Psoas muscle (tissue), 8 donors: Measurements from ENCODE around the gene GATA3. TPM values are rescaled to one million over a fixed set of nuclear protein-coding genes. Genes with fewer than 3 reads are reported as not detected.
A peak's percentile ranks its signal among the peaks of the same experiment; 100 is the strongest.

Experiments
- ATAC-seq, 4 donors: fragments of 200-7000 bp; cut with Tn5 transposase; one replicate each; pipeline ENCODE4 v1.9.1; 2020; ENCODE audit warnings: moderate library complexity in 3 of 4, mild to moderate bottlenecking in 2 of 4
- DNase-seq, 2 donors: peaks; one replicate each; pipeline ENCODE4 v3.0.0-alpha.2; 2020
- H3K27ac ChIP-seq: fragments of 200-600 bp; one replicate; pipeline ENCODE4 v1.8.0; 2022
- H3K27me3 ChIP-seq, 3 donors: fragments of 200-600 bp in 1 of 3; one replicate each; pipeline versions ENCODE4 v1.6.1 to v1.8.0; 2013 to 2022; ENCODE audit warnings: low read length in 2 of 3, mild to moderate bottlenecking in 2 of 3, moderate library complexity in 1 of 3; ENCODE audit not compliant: insufficient read depth in 3 of 3
- H3K36me3 ChIP-seq, 2 donors: fragments of 200-600 bp in 1 of 2; one replicate each; pipeline versions ENCODE4 v1.6.1 to v1.8.0; 2013 to 2022; ENCODE audit warnings: low read depth in 1 of 2, mild to moderate bottlenecking in 1 of 2, moderate library complexity in 1 of 2; ENCODE audit not compliant: insufficient read depth in 1 of 2
- H3K4me1 ChIP-seq: fragments of 200-600 bp; one replicate; pipeline ENCODE4 v1.8.0; 2022
- H3K4me3 ChIP-seq: fragments of 200-600 bp; one replicate; pipeline ENCODE4 v1.8.0; 2022; ENCODE audit warnings: mild to moderate bottlenecking
- H3K9me3 ChIP-seq: fragments of 200-600 bp; one replicate; pipeline ENCODE4 v1.8.0; 2022
- WGBS, 3 donors: extraction: QIAGEN DNeasy Blood & Tissue Kit; methylation state at CpG; one replicate each; pipeline versions ENCODE4 v1.1.6 to v1.1.7; 2013; 5-methylcytosine and 5-hydroxymethylcytosine counted together
- intact Hi-C, 2 donors: fragments of 100-400 bp; cut with DNase I; formaldehyde crosslinking; loops; one replicate each; pipeline versions ENCODE4 v1.11.0 to v1.14.2; 2022
- polyA plus RNA-seq, 3 donors: library from polyadenylated mRNA; stranded (reverse); fragments of 200-250 nt; gene quantifications; one replicate each; pipeline ENCODE4 v1.2.3, GENCODE V29; 2013
- total RNA-seq, 4 donors: library from RNA; stranded (reverse); fragmentation: NEBNext Ultra II Directional in 2 of 4; extraction: Animal tissue kit (Norgen Biotek cat#: 25700) in 2 of 4; gene quantifications; one replicate each; pipeline versions ENCODE4 v1.2.1 to v1.2.4, GENCODE V29; 2021 to 2023
- TF ChIP-seq, protein P1 (sequence below): fragments of 200-600 bp; IDR thresholded peaks from one replicate; pipeline ENCODE4 v1.8.0; 2022; ENCODE audit warnings: antibody characterized with exemption
- donor health status: healthy with polysubstance abuse.
- donor health status: DM: no; HTN: no; CAD: no; lungs with moderate emphysema.
- donor health status: Bipolar disorder and iron deficiency.
- donor health status: healthy.
- donor health status: DM: yes; HTN: yes; CAD: no.
- donor health status: DM: no; HTN: no; CAD: no.
- donor health status: DM: no; HTN: no; CAD: no.
- donor health status: DM: yes; HTN: yes; CAD: no.

The GATA3 gene
- total and polyA plus RNA-seq, 7 donors, result 0.64 to 1.8 (median 0.74) TPM

GRCh38 chr10:8041284-8041991 is 13.1 kb upstream of the GATA3 start:
- ATAC-seq, result no peak

GRCh38 chr10:8041992-8042720 is 12.3 kb upstream of the GATA3 start:
- DNase-seq (no peak), ATAC-seq (no peak)
- intact Hi-C loops, result no loop called here
- Histone ChIP-seq H3K9me3 (no peaks in the 10 kb centered on the region), H3K27ac (no peak overlapping the region), H3K4me1 (peaks cover 9% of the 10 kb centered on the region), H3K36me3 (no peaks in the 10 kb centered on the region), H3K4me3 (no peak overlapping the region), H3K27me3 (peaks cover 8 to 98% (median 53%) of the 10 kb centered on the region in 3 donors)
- TF ChIP-seq, protein P1, sequence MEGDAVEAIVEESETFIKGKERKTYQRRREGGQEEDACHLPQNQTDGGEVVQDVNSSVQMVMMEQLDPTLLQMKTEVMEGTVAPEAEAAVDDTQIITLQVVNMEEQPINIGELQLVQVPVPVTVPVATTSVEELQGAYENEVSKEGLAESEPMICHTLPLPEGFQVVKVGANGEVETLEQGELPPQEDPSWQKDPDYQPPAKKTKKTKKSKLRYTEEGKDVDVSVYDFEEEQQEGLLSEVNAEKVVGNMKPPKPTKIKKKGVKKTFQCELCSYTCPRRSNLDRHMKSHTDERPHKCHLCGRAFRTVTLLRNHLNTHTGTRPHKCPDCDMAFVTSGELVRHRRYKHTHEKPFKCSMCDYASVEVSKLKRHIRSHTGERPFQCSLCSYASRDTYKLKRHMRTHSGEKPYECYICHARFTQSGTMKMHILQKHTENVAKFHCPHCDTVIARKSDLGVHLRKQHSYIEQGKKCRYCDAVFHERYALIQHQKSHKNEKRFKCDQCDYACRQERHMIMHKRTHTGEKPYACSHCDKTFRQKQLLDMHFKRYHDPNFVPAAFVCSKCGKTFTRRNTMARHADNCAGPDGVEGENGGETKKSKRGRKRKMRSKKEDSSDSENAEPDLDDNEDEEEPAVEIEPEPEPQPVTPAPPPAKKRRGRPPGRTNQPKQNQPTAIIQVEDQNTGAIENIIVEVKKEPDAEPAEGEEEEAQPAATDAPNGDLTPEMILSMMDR, result no peak
- 7 to 8% (median 8%) methylated on average over 17 of the region's 17 CpGs for WGBS, 3 donors

More at GRCh38 chr10:8041284-8041991, 13.1 kb upstream of the GATA3 start:
- no peaks in the 10 kb centered on the region for H3K9me3 ChIP-seq
- DNase-seq, result no peak
- TF ChIP-seq, protein P1, result no peak
- H3K36me3 ChIP-seq, result no peaks in the 10 kb centered on the region
- no peak overlapping the region for H3K4me3 ChIP-seq
- peaks cover 9% of the 10 kb centered on the region for H3K4me1 ChIP-seq
- 5 to 9% (median 5%) methylated on average over 10 of the region's 10 CpGs for WGBS, 3 donors
- no peak overlapping the region for H3K27ac ChIP-seq
- H3K27me3 ChIP-seq, result peaks cover 8 to 99% (median 54%) of the 10 kb centered on the region in 3 donors
- intact Hi-C loops, result no loop called here

DNA sequence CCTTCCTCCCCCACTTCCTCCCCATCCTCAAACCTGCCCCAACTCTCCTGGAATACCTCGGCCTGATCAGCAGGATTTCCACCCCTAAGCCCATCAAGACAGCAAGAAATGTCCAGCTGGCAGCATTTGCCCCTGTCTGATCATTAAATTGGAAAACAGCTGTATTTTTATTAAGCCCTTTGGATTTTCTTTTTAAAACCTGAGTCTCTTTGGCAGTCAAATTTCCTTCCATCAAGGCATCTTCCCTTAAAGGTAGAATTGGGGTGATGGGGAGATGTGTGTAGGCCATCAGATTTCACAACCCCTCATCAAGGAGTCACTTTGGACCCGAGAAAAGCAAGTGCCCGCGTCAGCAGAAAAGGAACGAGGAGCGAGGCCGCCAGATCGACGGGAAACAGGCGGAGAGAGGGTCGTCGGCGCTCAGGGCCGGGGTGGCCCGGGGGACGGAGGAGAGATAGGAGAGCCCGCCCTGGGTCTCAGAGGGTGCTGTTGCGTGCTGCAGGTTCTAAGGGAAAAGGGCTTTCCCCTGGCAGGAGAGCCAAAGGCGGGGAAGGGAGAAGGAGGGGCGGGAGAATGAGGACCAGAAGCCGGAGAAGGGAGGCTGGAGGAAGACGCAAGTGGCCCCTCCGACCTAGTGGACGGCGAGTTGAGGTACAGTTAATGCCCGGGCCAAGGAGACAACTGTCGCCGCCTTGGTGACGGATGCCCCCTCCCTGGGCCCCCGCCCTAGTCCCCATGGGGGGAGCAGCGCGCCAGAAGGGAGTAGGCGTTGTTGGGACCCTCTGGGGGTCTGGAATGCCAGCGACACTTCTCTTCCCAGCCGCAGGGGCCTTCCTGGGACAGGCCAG is 11.5 kb upstream of the GATA3 start:
- peaks cover 8 to 98% (median 54%) of the 10 kb centered on the region in 3 donors for H3K27me3 ChIP-seq
- intact Hi-C loops, result no loop called here
- ATAC-seq (no peak), DNase-seq (no peak)
- no peak overlapping the region for H3K4me3 ChIP-seq
- H3K4me1 ChIP-seq, result peaks cover 9% of the 10 kb centered on the region
- H3K27ac ChIP-seq, result no peak overlapping the region
- TF ChIP-seq, protein P1, result no peak
- H3K9me3 ChIP-seq, result no peaks in the 10 kb centered on the region
- 4% methylated on average over 28 to 35 of the region's 35 CpGs for WGBS, 3 donors
- no peaks in the 10 kb centered on the region for H3K36me3 ChIP-seq

- intact Hi-C loops, result no loop called here
- H3K9me3 ChIP-seq, result no peaks in the 10 kb centered on the region
- H3K4me3 ChIP-seq, result no peak overlapping the region
- no peak overlapping the region for H3K27ac ChIP-seq
- H3K36me3 ChIP-seq, result no peaks in the 10 kb centered on the region
- H3K27me3 ChIP-seq, result peaks cover 1 to 98% (median 51%) of the 10 kb centered on the region in 3 donors
- DNase-seq (peak in 1 of 2 donors; percentile 12), ATAC-seq (no peak)
- TF ChIP-seq, protein P1, result no peak
- peaks cover 9% of the 10 kb centered on the region for H3K4me1 ChIP-seq
- 4 to 7% (median 6%) methylated on average over 25 to 31 of the region's 31 CpGs for WGBS, 3 donors
Measured at GRCh38 chr10:8043569-8044306, 10.8 kb upstream of the GATA3 start.
